PC-9 (cell line): ENCODE data around the gene MIEF1. TPM values are rescaled to one million over a fixed set of nuclear protein-coding genes. Genes with fewer than 3 reads are reported as not detected.

Experiments used
- BruUV-seq: library from RNA; stranded (reverse); fragments of 400-500 nt; replicated peaks from 2 replicates; lab custom pipeline; 2021; lab: Mats Ljungman, UMichigan
- CTCF ChIA-PET: fragments of 300-600 bp; sonication (Branson Sonifier 250); formaldehyde crosslinking; loops from one replicate; lab custom pipeline; 2022; ENCODE audit warnings: antibody characterized with exemption; lab: Charles Lee
- POLR2A ChIA-PET: fragments of 300-600 bp; sonication (Branson Sonifier 250); formaldehyde crosslinking; loops from one replicate; lab custom pipeline; 2022; ENCODE audit warnings: antibody characterized with exemption; ENCODE audit not compliant: unreplicated experiment; lab: Charles Lee
- DNase-seq, 2 experiments: peaks; one replicate each; pipeline versions ENCODE4 v3.0.0 to v3.0.0-alpha.2; 2015 to 2022; ENCODE audit warnings: mixed read lengths in 1 of 2
- H2AFZ ChIP-seq: fragments of 200-600 bp; sonication (generic); 2 replicates; pipeline ENCODE4 v1.8.1; 2017; ENCODE audit warnings: antibody characterized with exemption
- H3F3A ChIP-seq: fragments of 200-600 bp; sonication (generic); 2 replicates; pipeline ENCODE4 v1.8.1; 2017; ENCODE audit warnings: antibody characterized with exemption, mild to moderate bottlenecking, low read depth; ENCODE audit not compliant: insufficient read depth
- H3K27ac ChIP-seq: fragments of 200-600 bp; sonication (generic); 2 replicates; pipeline ENCODE4 v1.6.1; 2016; ENCODE audit warnings: mixed run types
- H3K27me3 ChIP-seq: fragments of 200-600 bp; sonication (generic); 2 replicates; pipeline ENCODE4 v1.6.1; 2016; ENCODE audit warnings: low read depth, mixed run types; ENCODE audit not compliant: insufficient read depth
- H3K36me3 ChIP-seq: fragments of 200-600 bp; sonication (generic); 2 replicates; pipeline ENCODE4 v1.6.1; 2016; ENCODE audit warnings: low read depth, mixed run types
- H3K4me1 ChIP-seq: fragments of 200-600 bp; sonication (generic); replicated peaks from 2 replicates; pipeline ENCODE4 v1.6.1; 2016; ENCODE audit warnings: mixed run types; ENCODE audit not compliant: insufficient read depth
- H3K4me2 ChIP-seq: fragments of 200-600 bp; sonication (generic); 2 replicates; pipeline ENCODE4 v1.6.1; 2017; ENCODE audit warnings: mixed run types
- H3K4me3 ChIP-seq: fragments of 200-600 bp; sonication (generic); 2 replicates; pipeline ENCODE4 v1.6.1; 2016; ENCODE audit warnings: mixed run types
- H3K79me2 ChIP-seq: fragments of 200-600 bp; sonication (generic); 2 replicates; pipeline ENCODE4 v1.6.1; 2017; ENCODE audit warnings: low read depth, mixed run types
- H3K9me2 ChIP-seq: fragments of 200-600 bp; sonication (generic); 2 replicates; pipeline ENCODE4 v1.8.1; 2017; ENCODE audit warnings: mild to moderate bottlenecking; ENCODE audit not compliant: insufficient read depth
- H3K9me3 ChIP-seq: fragments of 200-600 bp; sonication (generic); 2 replicates; pipeline ENCODE4 v1.8.1; 2016; ENCODE audit warnings: low read depth; ENCODE audit not compliant: insufficient read depth
- H4K20me1 ChIP-seq: fragments of 200-600 bp; sonication (generic); 2 replicates; pipeline ENCODE4 v1.8.1; 2017; ENCODE audit not compliant: insufficient read depth
- CTCF ChIP-seq: fragments of 200-600 bp; sonication (generic); conservative IDR thresholded peaks from 2 replicates; pipeline ENCODE4 v1.6.1; 2017; ENCODE audit warnings: mixed run types, antibody characterized with exemption, mild to moderate bottlenecking, moderate library complexity
- EZH2 ChIP-seq: fragments of 200-600 bp; sonication (generic); IDR thresholded peaks from 2 replicates; pipeline ENCODE4 v1.8.0; 2017; ENCODE audit warnings: antibody characterized with exemption, low read depth
- intact Hi-C: fragments of 100-400 bp; cut with micrococcal nuclease; formaldehyde crosslinking; loops from one replicate; pipeline ENCODE4 v1.10.0; 2022; ENCODE audit not compliant: unreplicated experiment
- total RNA-seq: library from RNA; stranded (reverse); gene quantifications from 2 replicates; pipeline ENCODE4 v1.2.3, GENCODE V29; 2021

MIEF1 gene
- total RNA-seq, 1 experiment from 2014 or later = 36.9 TPM

GRCh38 chr22:39487826-39488520 is 14.1 kb upstream of the MIEF1 start:
- CTCF ChIA-PET = no interaction called here

GRCh38 chr22:39488563-39489083 is 13.5 kb upstream of the MIEF1 start:
- Histone ChIP-seq H3K36me3 (no peaks in the 10 kb centered on the region), H3K9me2 (no peaks in the 10 kb centered on the region), H4K20me1 (no peaks in the 10 kb centered on the region), H3K9me3 (no peaks in the 10 kb centered on the region), H3K4me1 (no peaks in the 10 kb centered on the region), H3K27me3 (peaks cover 10% of the 10 kb centered on the region), H3F3A (no peaks in the 10 kb centered on the region; the same call in 1 of the 2 replicates), H3K4me3 (no peak overlapping the region), H2AFZ (no peak overlapping the region), H3K27ac (no peak overlapping the region), H3K4me2 (no peak overlapping the region), H3K79me2 (no peaks in the 10 kb centered on the region)
- CTCF ChIA-PET = no interaction called here
- no peak for TF ChIP-seq CTCF
- TF ChIP-seq EZH2 = no peak
- POLR2A ChIA-PET = no interaction called here
- DNase-seq = no peak
- intact Hi-C loops = no loop called here
- no TSS peak for BruUV-seq

More at GRCh38 chr22:39487826-39488520, 14.1 kb upstream of the MIEF1 start:
- no peaks in the 10 kb centered on the region for H3K9me2 ChIP-seq
- H4K20me1 ChIP-seq = no peaks in the 10 kb centered on the region
- H3K4me3 ChIP-seq = no peak overlapping the region
- no peaks in the 10 kb centered on the region for H3K9me3 ChIP-seq
- H3K79me2 ChIP-seq = no peaks in the 10 kb centered on the region
- H2AFZ ChIP-seq = no peak overlapping the region
- H3K27me3 ChIP-seq = peaks cover 13% of the 10 kb centered on the region
- intact Hi-C loops = no loop called here
- POLR2A ChIA-PET = no interaction called here
- DNase-seq = no peak
- no peak for TF ChIP-seq CTCF
- TF ChIP-seq EZH2 = no peak
- BruUV-seq = no TSS peak
- no peak overlapping the region for H3K4me2 ChIP-seq
- H3K4me1 ChIP-seq = no peaks in the 10 kb centered on the region
- H3K36me3 ChIP-seq = no peaks in the 10 kb centered on the region
- H3K27ac ChIP-seq = no peak overlapping the region
- no peaks in the 10 kb centered on the region; the same call in 1 of the 2 replicates for H3F3A ChIP-seq

GRCh38 chr22:39489094-39490068 is 12.7 kb upstream of the MIEF1 start:
- Histone ChIP-seq H3K4me3 (no peak overlapping the region), H3K36me3 (no peaks in the 10 kb centered on the region), H3K9me3 (no peaks in the 10 kb centered on the region), H3K27ac (no peak overlapping the region), H3K4me1 (no peaks in the 10 kb centered on the region), H3K4me2 (peak overlapping the region; percentile 18; the same call in 1 of the 2 replicates), H3K27me3 (peaks cover 3% of the 10 kb centered on the region; the same call in 1 of the 2 replicates), H2AFZ (no peak overlapping the region), H3K79me2 (no peaks in the 10 kb centered on the region), H3K9me2 (no peaks in the 10 kb centered on the region), H4K20me1 (no peaks in the 10 kb centered on the region), H3F3A (peaks cover 2% of the 10 kb centered on the region; the same call in 1 of the 2 replicates)
- no TSS peak for BruUV-seq
- TF ChIP-seq CTCF (no peak), EZH2 (no peak)
- ChIA-PET POLR2A (interaction anchor here (0.5 to 1.0 kb wide), 3 partner anchors 13 to 38 kb away, joined by 3 to 12 read pairs (median 5); partner anchors contain the start of gene MIEF1), CTCF (no interaction called here)
- DNase-seq = no peak
- intact Hi-C loops = no loop called here
